GM12878 (cell line): ENCODE results near the gene FAM161A. TPM values are rescaled to one million over a fixed set of nuclear protein-coding genes. Genes with fewer than 3 reads are reported as not detected.

ENCODE experiments used
- BHLHE40 ChIP-seq, 2 experiments: fragments of 450-650 bp in 1 of 2; IDR thresholded peaks; 2 replicates each; pipeline ENCODE4 v1.6.1; 2011 to 2017; ENCODE audit warnings: low read depth in 2 of 2, borderline replicate concordance in 1 of 2, improper control_type of control experiment in 1 of 2, low read length in 1 of 2, mild to moderate bottlenecking in 1 of 2
- CBFB ChIP-seq: IDR thresholded peaks from 2 replicates; pipeline ENCODE4 v1.6.1; 2016; ENCODE audit warnings: antibody characterized with exemption, low read depth
- FOS ChIP-seq: IDR thresholded peaks from 3 replicates; pipeline ENCODE4 v1.6.1; 2011; ENCODE audit warnings: borderline replicate concordance; ENCODE audit not compliant: insufficient read length; ENCODE audit errors: extremely low read depth
- MXI1 ChIP-seq: fragments of 150-350 bp; IDR thresholded peaks from 2 replicates; pipeline ENCODE4 v1.6.1; 2011; ENCODE audit warnings: low read depth, mild to moderate bottlenecking, inconsistent platforms, low read length, improper control_type of control experiment
- NFYB ChIP-seq: IDR thresholded peaks from 2 replicates; pipeline ENCODE4 v1.6.1; 2011; ENCODE audit warnings: low read depth, mild to moderate bottlenecking, low read length, improper control_type of control experiment, moderate library complexity; ENCODE audit not compliant: insufficient read depth
- PAX5 ChIP-seq: IDR thresholded peaks from 2 replicates; pipeline ENCODE4 v1.6.1; 2011; ENCODE audit warnings: low read depth, low read length, borderline replicate concordance
- PML ChIP-seq: IDR thresholded peaks from 2 replicates; pipeline ENCODE4 v1.6.1; 2012; ENCODE audit warnings: low read length, inconsistent platforms
- RAD51 ChIP-seq: fragments of 450-650 bp; IDR thresholded peaks from 2 replicates; pipeline ENCODE4 v1.6.1; 2016; ENCODE audit warnings: moderate library complexity, mild to moderate bottlenecking, inconsistent platforms
- RUNX3 ChIP-seq: IDR thresholded peaks from 2 replicates; pipeline ENCODE4 v1.6.1; 2012; ENCODE audit warnings: low read length, inconsistent platforms
- SMARCA5 ChIP-seq: fragments of 450-650 bp; IDR thresholded peaks from 2 replicates; pipeline ENCODE4 v1.6.1; 2017; ENCODE audit warnings: mild to moderate bottlenecking
- TCF12 ChIP-seq: IDR thresholded peaks from 2 replicates; pipeline ENCODE4 v1.6.1; 2011; ENCODE audit warnings: low read depth, mild to moderate bottlenecking, low read length
- TCF3 ChIP-seq: IDR thresholded peaks from 2 replicates; pipeline ENCODE4 v1.6.1; 2012; ENCODE audit warnings: low read depth, mild to moderate bottlenecking, low read length, borderline replicate concordance; ENCODE audit not compliant: insufficient read depth
- WRNIP1 ChIP-seq: IDR thresholded peaks from 2 replicates; pipeline ENCODE4 v1.6.1; 2011; ENCODE audit warnings: low read depth, low read length, improper control_type of control experiment, borderline replicate concordance
- YY1 ChIP-seq: IDR thresholded peaks from 2 replicates; pipeline ENCODE4 v1.6.1; 2011; ENCODE audit warnings: low read depth, mild to moderate bottlenecking, low read length
- polyA plus RNA-seq, 11 experiments: library from polyadenylated mRNA; depleted of rRNA in 4 of 11; unstranded in 6 of 11; stranded (reverse) in 5 of 11; fragments of >200 nt; fragmentation: Nextera tagmentation in 4 of 11; fragmentation: Illumina TruSeq in 1 of 11; extraction: Ambion mirVana in 4 of 11; extraction: Trizol in 1 of 11; gene quantifications; 1 replicate in 1 of 11; 2 replicates in 10 of 11; pipeline versions ENCODE4 v1.2.1 to v1.2.3, GENCODE V29; 2011 to 2016; ENCODE audit warnings: inconsistent platforms in 2 of 11, missing spikeins in 2 of 11, low read depth in 1 of 11
- total RNA-seq, 4 experiments: library from RNA; depleted of rRNA in 3 of 4; stranded (reverse); fragments of >200 nt in 3 of 4; fragmentation: Illumina TruSeq in 1 of 4; extraction: Trizol in 1 of 4; gene quantifications; 2 replicates each; pipeline versions ENCODE4 v1.2.1 to v1.2.3, GENCODE V29; 2013 to 2021
- TF ChIP-seq, protein P1 (sequence below): fragments of 150-350 bp; IDR thresholded peaks from 2 replicates; pipeline ENCODE4 v1.6.1; 2016; ENCODE audit warnings: low read depth, low read length
- TF ChIP-seq, protein P2 (sequence below): fragments of 450-650 bp; IDR thresholded peaks from 2 replicates; pipeline ENCODE4 v1.6.1; 2016; ENCODE audit warnings: mild to moderate bottlenecking
- TF ChIP-seq, protein P3 (sequence below): IDR thresholded peaks from 2 replicates; pipeline ENCODE4 v1.6.1; 2011; ENCODE audit warnings: borderline replicate concordance, low read depth, mild to moderate bottlenecking, moderate library complexity, mixed read lengths, low read length; ENCODE audit not compliant: insufficient read depth; ENCODE audit errors: extremely low read length
- TF ChIP-seq, protein P4 (sequence below): fragments of 450-650 bp; conservative IDR thresholded peaks from 2 replicates; pipeline ENCODE4 v1.6.1; 2017; ENCODE audit warnings: mild to moderate bottlenecking, moderate library complexity
- TF ChIP-seq, protein P5 (sequence below): fragments of 450-650 bp; IDR thresholded peaks from 2 replicates; pipeline ENCODE4 v1.6.1; 2014; ENCODE audit warnings: mild to moderate bottlenecking

The FAM161A gene
- total and polyA plus RNA-seq, 10 of the 15 experiments (the other 5 are each of a cell fraction or from before 2014, with no cell fraction given): 2.2 to 12.2 (median 8.9) TPM

DNA sequence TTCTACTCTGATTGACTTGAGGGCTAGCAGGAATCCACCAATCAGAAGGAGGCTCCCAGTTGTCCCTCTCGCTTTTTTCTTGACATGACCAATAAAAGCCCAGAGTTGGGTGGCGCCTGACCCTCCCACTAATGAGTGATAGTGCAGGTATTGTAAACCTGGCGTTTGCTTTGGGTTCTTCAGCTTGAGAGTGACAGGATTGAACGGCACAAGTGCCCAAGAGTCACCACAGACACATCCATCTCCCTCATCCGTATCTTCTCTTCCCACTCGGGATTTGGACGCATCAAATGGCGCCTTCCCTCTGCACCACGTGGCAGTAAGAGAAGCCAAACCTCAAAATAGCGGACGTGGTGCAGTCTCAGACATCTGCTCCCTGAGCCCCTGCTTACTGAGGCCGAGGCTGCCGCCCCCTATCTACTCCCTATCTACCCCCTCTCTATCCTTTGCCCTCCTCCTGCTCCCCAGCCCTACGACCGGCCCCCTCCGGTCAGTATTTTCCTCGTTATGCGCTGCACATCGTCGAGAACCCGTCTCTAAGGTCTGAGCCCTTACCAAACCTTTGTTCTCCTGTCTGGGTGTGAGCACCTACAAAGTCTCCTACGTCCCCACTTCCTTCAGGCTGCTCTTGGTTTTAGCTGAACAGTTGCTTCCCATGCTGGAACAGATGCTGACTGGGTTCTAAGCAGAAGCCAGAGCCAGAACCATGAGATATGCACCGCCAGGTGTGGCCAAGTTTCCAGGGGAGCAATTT, 881 bp upstream of the FAM161A start (continued):
- TF ChIP-seq, protein P1, sequence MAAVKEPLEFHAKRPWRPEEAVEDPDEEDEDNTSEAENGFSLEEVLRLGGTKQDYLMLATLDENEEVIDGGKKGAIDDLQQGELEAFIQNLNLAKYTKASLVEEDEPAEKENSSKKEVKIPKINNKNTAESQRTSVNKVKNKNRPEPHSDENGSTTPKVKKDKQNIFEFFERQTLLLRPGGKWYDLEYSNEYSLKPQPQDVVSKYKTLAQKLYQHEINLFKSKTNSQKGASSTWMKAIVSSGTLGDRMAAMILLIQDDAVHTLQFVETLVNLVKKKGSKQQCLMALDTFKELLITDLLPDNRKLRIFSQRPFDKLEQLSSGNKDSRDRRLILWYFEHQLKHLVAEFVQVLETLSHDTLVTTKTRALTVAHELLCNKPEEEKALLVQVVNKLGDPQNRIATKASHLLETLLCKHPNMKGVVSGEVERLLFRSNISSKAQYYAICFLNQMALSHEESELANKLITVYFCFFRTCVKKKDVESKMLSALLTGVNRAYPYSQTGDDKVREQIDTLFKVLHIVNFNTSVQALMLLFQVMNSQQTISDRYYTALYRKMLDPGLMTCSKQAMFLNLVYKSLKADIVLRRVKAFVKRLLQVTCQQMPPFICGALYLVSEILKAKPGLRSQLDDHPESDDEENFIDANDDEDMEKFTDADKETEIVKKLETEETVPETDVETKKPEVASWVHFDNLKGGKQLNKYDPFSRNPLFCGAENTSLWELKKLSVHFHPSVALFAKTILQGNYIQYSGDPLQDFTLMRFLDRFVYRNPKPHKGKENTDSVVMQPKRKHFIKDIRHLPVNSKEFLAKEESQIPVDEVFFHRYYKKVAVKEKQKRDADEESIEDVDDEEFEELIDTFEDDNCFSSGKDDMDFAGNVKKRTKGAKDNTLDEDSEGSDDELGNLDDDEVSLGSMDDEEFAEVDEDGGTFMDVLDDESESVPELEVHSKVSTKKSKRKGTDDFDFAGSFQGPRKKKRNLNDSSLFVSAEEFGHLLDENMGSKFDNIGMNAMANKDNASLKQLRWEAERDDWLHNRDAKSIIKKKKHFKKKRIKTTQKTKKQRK: peak; percentile 60; the same call in 1 of the 2 replicates
- peak; percentile 21; the same call in 1 of the 2 replicates for TF ChIP-seq SMARCA5
- TF ChIP-seq YY1: peak; percentile 80
- peak; percentile 85 for TF ChIP-seq RAD51
- no peak for TF ChIP-seq WRNIP1
- TF ChIP-seq, protein P2, sequence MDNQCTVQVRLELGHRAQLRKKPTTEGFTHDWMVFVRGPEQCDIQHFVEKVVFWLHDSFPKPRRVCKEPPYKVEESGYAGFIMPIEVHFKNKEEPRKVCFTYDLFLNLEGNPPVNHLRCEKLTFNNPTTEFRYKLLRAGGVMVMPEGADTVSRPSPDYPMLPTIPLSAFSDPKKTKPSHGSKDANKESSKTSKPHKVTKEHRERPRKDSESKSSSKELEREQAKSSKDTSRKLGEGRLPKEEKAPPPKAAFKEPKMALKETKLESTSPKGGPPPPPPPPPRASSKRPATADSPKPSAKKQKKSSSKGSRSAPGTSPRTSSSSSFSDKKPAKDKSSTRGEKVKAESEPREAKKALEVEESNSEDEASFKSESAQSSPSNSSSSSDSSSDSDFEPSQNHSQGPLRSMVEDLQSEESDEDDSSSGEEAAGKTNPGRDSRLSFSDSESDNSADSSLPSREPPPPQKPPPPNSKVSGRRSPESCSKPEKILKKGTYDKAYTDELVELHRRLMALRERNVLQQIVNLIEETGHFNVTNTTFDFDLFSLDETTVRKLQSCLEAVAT: 0 out of 2 replicates have a peak, but pooled peaks have one; percentile 18
- TF ChIP-seq, protein P3, sequence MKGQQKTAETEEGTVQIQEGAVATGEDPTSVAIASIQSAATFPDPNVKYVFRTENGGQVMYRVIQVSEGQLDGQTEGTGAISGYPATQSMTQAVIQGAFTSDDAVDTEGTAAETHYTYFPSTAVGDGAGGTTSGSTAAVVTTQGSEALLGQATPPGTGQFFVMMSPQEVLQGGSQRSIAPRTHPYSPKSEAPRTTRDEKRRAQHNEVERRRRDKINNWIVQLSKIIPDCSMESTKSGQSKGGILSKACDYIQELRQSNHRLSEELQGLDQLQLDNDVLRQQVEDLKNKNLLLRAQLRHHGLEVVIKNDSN: peak; percentile 72
- TF ChIP-seq NFYB: peak; percentile 95
- TF ChIP-seq, protein P4, sequence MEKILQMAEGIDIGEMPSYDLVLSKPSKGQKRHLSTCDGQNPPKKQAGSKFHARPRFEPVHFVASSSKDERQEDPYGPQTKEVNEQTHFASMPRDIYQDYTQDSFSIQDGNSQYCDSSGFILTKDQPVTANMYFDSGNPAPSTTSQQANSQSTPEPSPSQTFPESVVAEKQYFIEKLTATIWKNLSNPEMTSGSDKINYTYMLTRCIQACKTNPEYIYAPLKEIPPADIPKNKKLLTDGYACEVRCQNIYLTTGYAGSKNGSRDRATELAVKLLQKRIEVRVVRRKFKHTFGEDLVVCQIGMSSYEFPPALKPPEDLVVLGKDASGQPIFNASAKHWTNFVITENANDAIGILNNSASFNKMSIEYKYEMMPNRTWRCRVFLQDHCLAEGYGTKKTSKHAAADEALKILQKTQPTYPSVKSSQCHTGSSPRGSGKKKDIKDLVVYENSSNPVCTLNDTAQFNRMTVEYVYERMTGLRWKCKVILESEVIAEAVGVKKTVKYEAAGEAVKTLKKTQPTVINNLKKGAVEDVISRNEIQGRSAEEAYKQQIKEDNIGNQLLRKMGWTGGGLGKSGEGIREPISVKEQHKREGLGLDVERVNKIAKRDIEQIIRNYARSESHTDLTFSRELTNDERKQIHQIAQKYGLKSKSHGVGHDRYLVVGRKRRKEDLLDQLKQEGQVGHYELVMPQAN: no peak
- TF ChIP-seq, protein P5, sequence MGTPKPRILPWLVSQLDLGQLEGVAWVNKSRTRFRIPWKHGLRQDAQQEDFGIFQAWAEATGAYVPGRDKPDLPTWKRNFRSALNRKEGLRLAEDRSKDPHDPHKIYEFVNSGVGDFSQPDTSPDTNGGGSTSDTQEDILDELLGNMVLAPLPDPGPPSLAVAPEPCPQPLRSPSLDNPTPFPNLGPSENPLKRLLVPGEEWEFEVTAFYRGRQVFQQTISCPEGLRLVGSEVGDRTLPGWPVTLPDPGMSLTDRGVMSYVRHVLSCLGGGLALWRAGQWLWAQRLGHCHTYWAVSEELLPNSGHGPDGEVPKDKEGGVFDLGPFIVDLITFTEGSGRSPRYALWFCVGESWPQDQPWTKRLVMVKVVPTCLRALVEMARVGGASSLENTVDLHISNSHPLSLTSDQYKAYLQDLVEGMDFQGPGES: peak; percentile 67; the same call in 1 of the 2 replicates
- 0 out of 2 replicates have a peak, but pooled peaks have one; percentile 17 for TF ChIP-seq TCF12
- TF ChIP-seq MXI1: peak; percentile 82; the same call in 1 of the 2 replicates
- TF ChIP-seq FOS: peak; percentile 61
- 0 out of 2 replicates have a peak, but pooled peaks have one; percentile 13 for TF ChIP-seq PML
- TF ChIP-seq TCF3: no peak
- no peak for TF ChIP-seq PAX5
- TF ChIP-seq CBFB: 0 out of 2 replicates have a peak, but pooled peaks have one; percentile 44
- peak in 1 of 2 experiments; percentile 9; a peak in 1 of 4 replicates for TF ChIP-seq BHLHE40 (IDR thresholded peaks at IDR 0.05; ENCODE audit: borderline replicate concordance in 1 of 2, low read depth in 2 of 2, low read length in 1 of 2)
- peak; percentile 44 for TF ChIP-seq RUNX3
